ENCODE data around the gene CCDC82.

CCDC82 gene

GRCh38 chr11:96319898-96320656, 69.6 kb downstream of the CCDC82 start:
- H3K27me3 ChIP-seq: no peaks in the 10 kb centered on the region
- H3K36me3 ChIP-seq: no peaks in the 10 kb centered on the region
- no peak overlapping the region for H3K27ac ChIP-seq
- TF ChIP-seq, protein P1, sequence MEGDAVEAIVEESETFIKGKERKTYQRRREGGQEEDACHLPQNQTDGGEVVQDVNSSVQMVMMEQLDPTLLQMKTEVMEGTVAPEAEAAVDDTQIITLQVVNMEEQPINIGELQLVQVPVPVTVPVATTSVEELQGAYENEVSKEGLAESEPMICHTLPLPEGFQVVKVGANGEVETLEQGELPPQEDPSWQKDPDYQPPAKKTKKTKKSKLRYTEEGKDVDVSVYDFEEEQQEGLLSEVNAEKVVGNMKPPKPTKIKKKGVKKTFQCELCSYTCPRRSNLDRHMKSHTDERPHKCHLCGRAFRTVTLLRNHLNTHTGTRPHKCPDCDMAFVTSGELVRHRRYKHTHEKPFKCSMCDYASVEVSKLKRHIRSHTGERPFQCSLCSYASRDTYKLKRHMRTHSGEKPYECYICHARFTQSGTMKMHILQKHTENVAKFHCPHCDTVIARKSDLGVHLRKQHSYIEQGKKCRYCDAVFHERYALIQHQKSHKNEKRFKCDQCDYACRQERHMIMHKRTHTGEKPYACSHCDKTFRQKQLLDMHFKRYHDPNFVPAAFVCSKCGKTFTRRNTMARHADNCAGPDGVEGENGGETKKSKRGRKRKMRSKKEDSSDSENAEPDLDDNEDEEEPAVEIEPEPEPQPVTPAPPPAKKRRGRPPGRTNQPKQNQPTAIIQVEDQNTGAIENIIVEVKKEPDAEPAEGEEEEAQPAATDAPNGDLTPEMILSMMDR (IDR thresholded peaks at IDR 0.05): no peak
- peaks cover 0 to 4% of the 10 kb centered on the region in 2 experiments for H3K4me1 ChIP-seq (ENCODE audit: control insufficient read depth in 1 of 2, insufficient read depth in 1 of 2, low read depth in 1 of 2, low read length in 1 of 2)
- H3K4me3 ChIP-seq (ENCODE audit: low read depth in 1 of 2, low read length in 1 of 2): no peak overlapping the region
- no peaks in the 10 kb centered on the region for H3K9me3 ChIP-seq

- Histone ChIP-seq H3K27me3 (no peaks in the 10 kb centered on the region), H3K27ac (no peak overlapping the region), H3K36me3 (no peaks in the 10 kb centered on the region), H3K4me1 (ENCODE audit: control insufficient read depth in 1 of 2, insufficient read depth in 1 of 2, low read depth in 1 of 2, low read length in 1 of 2) (peaks cover 10 to 13% of the 10 kb centered on the region in 2 experiments), H3K4me3 (ENCODE audit: low read depth in 1 of 2, low read length in 1 of 2) (no peak overlapping the region), H3K9me3 (no peaks in the 10 kb centered on the region)
- TF ChIP-seq, protein P1 (IDR thresholded peaks at IDR 0.05): no peak
Measured at GRCh38 chr11:96318850-96319249, 70.9 kb downstream of the CCDC82 start.

DNA sequence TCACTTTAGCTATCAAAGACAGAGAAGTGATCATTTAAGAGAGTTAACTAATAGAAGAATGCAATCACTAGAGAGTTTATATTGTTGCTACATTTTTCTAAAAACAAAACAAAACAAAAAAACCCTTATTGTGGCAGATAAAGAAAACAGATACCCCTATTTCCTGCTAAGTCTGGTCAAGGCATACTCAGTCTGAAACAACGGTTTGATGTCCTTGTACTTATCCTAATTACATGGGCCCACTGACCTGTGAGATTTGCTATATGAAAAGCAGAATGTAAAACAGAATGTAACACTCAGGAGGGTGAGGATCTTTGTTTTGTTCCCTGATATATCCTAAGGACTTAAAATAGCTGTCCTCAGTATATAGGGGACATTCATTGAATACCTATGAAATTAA, 71.3 kb downstream of the CCDC82 start:
- H3K4me3 ChIP-seq (ENCODE audit: low read depth in 1 of 2, low read length in 1 of 2): no peak overlapping the region
- peaks cover 13 to 17% of the 10 kb centered on the region in 2 experiments for H3K4me1 ChIP-seq (ENCODE audit: control insufficient read depth in 1 of 2, insufficient read depth in 1 of 2, low read depth in 1 of 2, low read length in 1 of 2)
- TF ChIP-seq, protein P1 (IDR thresholded peaks at IDR 0.05): no peak
- no peaks in the 10 kb centered on the region for H3K9me3 ChIP-seq
- H3K36me3 ChIP-seq: no peaks in the 10 kb centered on the region
- H3K27me3 ChIP-seq: no peaks in the 10 kb centered on the region
- no peak overlapping the region for H3K27ac ChIP-seq

DNA sequence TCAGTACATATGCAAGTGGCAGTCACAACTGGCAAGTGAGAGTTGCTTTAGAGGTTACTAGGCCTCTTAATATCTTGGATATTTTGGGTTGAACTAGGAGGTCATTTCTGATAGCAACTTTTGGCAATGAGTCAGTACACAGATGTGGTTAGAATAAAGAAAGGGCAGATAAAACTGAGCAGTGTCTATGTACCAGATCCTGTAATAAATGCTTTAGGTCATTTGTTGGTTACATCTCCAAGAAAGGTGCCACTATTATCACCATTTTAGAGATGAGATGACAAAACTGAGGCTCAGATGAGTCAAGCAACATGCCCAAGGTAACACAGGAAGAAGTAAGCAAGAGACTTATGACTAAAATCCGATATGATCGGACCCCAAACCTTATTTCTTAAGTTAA, 71.7 kb downstream of the CCDC82 start:
- Histone ChIP-seq H3K27me3 (no peaks in the 10 kb centered on the region), H3K36me3 (no peaks in the 10 kb centered on the region), H3K4me1 (ENCODE audit: control insufficient read depth in 1 of 2, insufficient read depth in 1 of 2, low read depth in 1 of 2, low read length in 1 of 2) (peaks cover 16 to 21% of the 10 kb centered on the region in 2 experiments), H3K4me3 (ENCODE audit: low read depth in 1 of 2, low read length in 1 of 2) (no peak overlapping the region), H3K9me3 (no peaks in the 10 kb centered on the region), H3K27ac (no peak overlapping the region)
- TF ChIP-seq, protein P1 (IDR thresholded peaks at IDR 0.05): no peak

DNA sequence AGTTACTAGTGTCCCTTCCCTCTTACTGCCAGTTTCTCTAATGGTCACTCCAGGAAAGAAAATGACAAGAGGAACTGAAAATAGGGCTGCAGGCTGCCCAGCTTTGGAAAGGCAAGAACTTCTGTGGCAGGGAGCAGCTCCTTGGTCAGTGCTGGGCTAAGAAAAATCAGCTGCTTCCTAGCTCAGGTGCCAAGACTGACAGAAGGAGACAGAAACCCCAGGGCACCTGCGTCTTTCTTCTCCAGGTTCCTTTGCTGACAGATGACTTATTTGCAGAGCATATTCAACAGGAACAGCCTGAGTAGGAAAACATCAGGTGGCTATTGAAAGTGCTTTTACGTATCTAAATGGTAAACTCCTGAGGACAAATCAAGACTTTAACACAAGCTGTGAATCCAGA, 72.1 kb downstream of the CCDC82 start:
- Histone ChIP-seq H3K27ac (no peak overlapping the region), H3K4me1 (ENCODE audit: control insufficient read depth in 1 of 2, insufficient read depth in 1 of 2, low read depth in 1 of 2, low read length in 1 of 2) (peaks cover 18 to 22% of the 10 kb centered on the region in 2 experiments), H3K27me3 (no peaks in the 10 kb centered on the region), H3K4me3 (ENCODE audit: low read depth in 1 of 2, low read length in 1 of 2) (no peak overlapping the region), H3K36me3 (no peaks in the 10 kb centered on the region), H3K9me3 (no peaks in the 10 kb centered on the region)
- TF ChIP-seq, protein P1 (IDR thresholded peaks at IDR 0.05): no peak
